Kidney tubule cell (primary cell): ENCODE data around the gene LCE2D.
"Not testable (repeated sequence)": the region's sequence is repeated elsewhere in the genome, so short reads cannot be mapped to it uniquely, and the experiment has no call there.

ENCODE experiments used
- DNase-seq: peaks from one replicate; pipeline ENCODE4 v3.0.0-alpha.2; 2018; ENCODE audit warnings: low spot score

The LCE2D gene, protein sequence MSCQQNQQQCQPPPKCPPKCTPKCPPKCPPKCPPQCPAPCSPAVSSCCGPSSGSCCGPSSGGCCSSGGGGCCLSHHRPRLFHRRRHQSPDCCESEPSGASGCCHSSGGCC

DNA sequence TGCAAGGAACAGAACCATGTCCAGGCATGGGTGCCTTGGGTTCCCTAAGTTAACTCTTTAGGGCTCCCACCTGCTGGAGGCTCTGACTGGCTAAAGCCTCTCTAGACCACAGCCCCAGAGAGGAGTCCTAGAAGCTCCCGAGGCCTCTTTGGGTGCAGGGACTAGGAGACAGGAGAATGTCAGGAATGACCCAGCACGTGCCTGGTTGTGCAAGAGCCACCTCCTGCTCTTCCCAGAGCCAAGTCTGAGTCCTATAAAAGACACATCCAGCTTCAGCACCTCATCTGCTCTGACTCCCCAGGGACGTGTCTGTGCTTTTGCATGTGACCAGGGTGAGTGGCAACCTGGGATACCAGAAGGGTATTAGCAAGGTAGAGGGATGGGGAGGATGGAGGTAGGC, at the start of gene LCE2D:
Gene LCE2D, plus strand, starts transcription at position 283 of the 400 bp plus-strand sequence. CDS start 726 bp downstream, outside the sequence.
- DNase-seq, result no peak

DNA sequence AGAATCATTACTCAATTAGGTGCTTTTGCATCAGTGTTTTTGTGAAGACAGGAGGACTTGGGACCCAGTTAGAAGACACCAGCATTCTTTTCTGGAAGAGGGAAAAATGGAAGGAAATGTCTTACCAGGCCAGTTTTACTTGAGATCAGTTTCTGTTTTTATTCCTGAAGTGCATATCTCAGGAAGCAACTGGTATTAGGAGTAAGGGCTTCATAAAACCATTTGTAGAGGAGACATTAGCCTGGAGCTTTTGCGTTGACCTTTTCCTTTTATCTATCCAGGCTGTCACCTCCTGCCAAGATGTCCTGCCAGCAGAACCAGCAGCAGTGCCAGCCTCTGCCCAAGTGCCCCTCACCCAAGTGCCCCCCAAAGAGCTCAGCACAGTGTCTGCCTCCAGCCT, 49.7 kb upstream of the LCE2D start, which contains the start of gene LCE3B:
Gene LCE3B, plus strand, starts transcription at position 301 of the 400 bp plus-strand sequence. Its CDS starts 0 bp downstream, at position 301.
- DNase-seq, result no peak

DNA sequence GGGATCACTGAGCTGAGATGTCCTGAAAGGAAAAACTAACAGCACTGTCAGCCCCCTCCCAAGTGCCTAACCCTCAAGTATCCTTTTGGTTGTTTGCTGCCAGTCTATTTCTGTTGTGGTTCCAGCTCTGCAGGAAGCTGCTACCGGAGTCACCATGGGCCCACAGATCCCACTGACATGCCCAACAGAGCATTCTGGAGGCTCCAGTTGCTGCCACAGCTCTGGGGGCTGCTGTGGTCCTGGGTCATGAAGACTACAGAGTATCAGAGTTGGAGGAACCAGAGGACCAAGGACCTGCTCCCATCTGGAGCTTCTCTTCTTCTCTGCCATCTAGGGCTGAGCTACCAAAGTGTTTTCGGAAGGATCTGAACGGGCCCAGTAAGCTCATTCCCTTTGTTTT, 41.2 kb upstream of the LCE2D start:
- DNase-seq, result no peak

DNA sequence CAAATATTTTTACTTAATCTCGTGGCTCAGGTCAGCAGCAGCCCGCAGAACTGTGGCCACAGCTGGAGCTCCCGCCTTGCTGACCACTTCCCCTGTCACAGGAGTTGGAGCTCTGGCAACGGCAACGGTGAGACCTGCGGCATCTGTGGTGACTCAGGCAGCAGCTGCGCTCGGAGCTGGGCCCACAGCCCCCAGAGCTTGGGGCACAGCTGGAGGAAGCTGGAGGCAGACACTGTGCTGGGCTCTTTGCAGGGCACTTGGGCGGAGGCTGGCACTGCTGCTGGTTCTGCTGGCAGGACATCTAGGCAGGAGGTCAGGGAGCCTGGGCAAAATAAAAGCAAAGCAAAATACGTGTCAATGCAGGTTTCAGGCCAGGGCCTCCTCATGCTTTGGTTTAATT, 40.4 kb upstream of the LCE2D start, which contains the start of gene LCE3A:
Gene LCE3A, minus strand, starts transcription at position 301 of the 400 bp plus-strand sequence. Its CDS starts 0 bp downstream, at position 301.
- DNase-seq, result no peak

DNA sequence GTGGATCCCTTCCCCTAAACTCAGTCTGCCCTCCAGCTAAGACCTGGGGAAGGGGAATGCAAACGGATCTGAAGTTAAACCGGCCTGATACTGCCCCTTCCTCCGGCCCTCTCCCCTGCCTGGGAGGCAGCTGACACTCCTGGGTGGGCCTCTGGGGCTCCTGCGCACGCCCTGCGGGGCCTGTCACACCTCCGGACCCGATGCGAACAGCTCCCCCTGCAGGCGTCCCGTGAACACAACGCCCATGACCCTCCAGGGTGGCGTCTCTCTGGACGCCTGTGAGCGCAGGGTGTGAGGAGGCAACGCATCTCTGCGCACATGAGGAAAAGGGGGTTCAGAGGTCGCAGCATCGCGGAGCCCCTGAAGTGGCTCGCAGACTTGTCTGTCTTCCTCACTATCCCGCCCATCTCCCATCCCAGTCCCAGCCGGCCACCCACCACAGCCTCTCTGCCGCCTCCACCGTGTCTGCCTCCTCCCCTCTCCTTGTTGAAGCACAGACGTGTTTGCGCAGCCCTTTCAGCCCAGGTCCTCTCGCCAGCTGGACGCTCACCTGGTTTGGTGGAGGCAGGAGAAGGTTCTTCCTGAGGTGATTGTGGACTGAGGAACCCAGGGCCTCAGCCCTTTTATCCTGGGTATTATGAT, 39.9 kb upstream of the LCE2D start:
- no peak for DNase-seq

DNA sequence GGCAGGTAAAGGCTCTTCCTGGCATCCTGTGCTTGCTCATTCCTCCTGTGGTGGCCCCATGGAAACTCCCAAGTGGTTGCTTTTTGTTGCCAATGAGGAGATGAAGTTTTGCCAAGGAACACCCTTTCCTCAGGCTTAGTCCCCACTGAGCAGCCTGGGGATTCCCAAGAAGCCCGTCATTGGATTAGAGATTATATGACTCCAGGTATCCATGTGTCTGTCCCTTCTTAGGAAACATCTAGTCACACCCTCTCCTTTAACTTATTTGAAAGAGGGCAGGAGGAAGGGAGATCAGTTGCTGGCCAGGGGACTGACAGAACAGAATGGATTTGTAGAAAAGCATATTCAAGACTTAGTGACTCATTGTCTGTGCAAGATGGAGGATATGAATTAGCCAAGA, 36.4 kb upstream of the LCE2D start:
- no peak for DNase-seq

DNA sequence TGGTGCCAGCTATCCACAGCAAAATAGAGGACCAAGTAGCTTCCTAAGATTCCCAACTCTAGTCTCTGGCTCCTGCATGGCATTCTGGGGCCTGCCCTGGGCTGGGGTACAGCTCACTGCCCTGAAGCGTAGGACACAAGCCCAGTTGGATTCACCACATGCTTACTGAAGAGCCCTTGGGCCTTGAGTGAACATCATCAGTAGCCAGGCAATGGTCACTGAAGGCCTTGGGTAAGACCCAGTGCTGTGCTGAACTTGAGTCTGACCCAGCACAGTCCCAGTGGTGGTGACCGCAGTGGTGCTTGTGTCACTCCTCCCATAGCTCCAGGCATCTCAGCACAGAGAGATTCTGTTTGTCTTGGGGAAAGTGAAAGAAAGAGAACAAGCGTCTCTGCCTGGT, 32.6 kb upstream of the LCE2D start:
- no peak for DNase-seq

DNA sequence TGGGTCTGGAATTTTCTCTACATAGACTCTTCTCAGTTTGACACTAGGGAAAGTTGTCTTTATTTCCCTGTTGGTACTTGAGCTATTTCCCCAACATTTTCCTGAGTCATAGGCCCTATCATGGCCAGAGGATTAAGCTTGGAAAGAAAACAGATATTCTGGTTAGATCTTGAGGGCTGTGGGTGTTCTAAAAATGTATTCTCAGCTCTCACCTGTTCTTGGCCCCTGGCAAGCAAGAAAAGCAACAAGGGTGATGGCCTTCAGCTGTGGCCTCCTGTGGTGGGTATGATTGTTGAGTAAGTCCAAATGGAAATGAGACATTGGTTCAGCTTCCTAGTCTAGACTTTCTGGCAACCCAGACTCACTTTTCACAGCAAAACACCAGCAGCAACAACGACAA, 22.8 kb upstream of the LCE2D start:
- no peak for DNase-seq

DNA sequence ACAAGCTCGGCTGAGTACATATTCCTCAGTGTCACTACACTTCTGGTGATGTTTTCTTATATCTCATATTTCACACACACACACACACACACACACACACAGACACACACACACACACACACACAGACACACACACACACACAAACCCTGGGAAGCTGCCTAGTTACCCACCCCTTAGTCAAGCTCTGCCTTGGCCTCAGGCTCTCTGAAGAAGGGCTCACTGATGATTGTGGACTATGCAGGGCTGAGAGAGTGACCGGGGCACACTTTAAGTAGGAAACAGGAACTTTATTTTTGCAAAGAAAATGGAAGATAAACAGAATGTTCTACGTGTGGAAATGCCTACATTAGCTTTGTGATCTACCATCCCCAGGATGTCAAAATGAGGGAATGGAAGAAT, 19.2 kb upstream of the LCE2D start:
- DNase-seq, result no peak

DNA sequence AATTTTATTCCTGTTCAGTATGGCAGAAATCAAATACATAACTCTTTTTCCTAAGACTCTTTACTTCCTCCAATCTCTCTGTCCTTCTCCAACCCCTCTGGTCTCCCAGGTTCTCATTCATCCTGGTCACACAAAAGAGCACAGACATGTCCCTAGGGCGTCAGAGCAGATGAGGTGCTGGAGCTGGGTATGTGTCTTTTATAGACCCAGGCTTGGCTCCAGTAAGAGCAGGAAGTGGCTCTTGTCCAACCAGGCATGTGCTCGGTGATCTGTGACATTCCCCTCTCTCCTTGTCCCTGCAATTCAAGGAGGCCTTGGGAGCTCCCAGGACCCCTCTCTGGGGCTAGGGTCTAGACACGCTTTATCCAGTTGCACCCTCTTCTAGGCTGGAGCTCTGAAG, 18.0 kb upstream of the LCE2D start:
- peak; percentile 1 for DNase-seq

DNA sequence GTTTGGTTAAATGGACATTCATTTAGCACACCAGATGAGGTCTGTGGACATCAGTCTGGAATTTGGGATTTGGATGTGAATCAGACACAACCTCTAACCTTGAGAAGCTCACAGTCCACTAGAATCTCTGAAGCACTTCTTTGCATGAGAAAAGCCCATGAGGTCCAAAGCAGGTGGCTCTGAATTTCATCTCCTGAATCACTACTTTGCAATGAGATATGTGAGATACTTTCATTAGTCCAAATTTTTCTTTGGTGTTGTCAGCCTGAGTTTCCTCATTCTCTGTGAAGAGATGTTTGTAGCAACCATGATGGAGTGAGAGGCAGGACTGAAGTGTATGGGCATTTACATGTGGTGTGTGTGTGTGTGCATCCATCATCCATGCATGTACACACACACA, 16.5 kb upstream of the LCE2D start:
- DNase-seq, result peak; percentile 3

DNA sequence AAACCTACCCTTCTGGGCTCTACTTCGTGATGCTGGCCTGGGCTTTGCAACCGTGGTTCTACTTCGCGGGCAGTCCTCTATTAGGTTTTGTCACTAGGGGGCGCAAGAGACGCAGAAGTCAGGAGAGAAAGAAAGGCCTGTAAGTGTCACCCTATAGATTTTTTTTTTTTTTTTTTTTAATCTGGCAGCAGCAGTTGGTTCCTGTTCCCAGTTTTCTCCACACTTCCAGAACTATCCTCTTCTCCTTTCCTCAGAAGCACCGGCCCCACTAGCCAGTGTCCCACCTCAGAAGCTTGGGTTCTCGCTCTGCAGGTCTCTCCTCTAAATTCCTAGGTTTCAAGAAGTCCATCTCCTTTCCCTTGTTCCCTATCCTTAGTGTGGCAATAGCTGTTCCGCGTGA, 9.1 kb upstream of the LCE2D start:
- peak; percentile 54 for DNase-seq

DNA sequence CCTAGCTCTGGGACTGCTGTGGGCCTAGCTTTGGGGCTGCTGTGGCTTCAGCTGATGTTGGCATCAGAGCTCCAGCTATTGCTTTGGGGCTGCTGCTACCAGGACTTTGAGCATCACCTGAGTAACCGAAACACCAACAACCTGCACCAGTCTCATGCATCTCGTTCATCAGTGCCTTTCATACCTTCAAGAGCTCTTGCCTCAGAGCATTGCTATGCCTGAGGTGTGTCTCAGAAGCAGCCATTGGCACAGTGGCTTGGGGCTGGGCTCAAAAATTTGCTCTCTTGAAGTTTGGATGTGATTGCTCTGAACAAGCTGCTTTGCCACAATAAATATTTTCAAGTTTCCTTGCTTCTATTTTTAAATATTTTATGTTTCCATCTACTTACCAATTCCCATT, 6.7 kb upstream of the LCE2D start:
- no peak for DNase-seq

DNA sequence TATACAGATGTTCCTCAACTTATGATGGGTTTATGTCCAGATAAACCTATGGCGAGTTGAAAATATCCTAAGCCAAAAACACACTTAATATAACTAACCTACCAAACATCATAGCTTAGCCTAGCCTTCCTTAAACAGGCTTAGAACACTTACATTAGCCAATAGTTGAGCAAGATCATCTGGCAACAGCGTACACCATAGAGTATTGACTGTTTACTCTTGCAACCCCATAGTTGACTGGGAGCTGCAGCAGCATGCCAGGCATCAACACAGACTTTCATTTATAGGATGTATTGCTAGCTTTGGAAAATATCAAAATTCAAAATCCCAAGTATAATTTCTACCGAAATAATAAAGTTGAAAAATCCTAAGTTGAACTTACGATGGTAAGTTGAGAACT, 5.5 kb upstream of the LCE2D start:
- DNase-seq, result no peak

DNA sequence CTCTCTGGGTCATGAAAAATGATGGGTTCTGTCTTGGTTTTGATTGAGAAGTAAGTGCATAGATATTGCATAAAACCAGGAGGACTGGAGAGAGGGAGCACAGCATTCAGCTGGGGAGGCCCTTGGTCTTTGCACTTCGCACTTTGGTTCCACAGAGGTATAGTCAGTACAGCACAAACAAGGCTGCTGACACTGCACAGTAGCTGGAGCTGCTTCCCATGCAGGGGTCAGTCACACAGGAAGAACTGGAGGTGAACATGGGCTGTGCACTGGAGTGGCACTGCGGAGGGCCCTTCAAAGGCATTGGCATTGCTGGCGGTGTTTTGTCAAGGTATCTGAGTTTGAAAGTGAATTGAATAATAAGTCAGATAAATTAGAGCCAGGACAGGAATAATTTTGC, 4.5 kb upstream of the LCE2D start:
- no peak for DNase-seq

DNA sequence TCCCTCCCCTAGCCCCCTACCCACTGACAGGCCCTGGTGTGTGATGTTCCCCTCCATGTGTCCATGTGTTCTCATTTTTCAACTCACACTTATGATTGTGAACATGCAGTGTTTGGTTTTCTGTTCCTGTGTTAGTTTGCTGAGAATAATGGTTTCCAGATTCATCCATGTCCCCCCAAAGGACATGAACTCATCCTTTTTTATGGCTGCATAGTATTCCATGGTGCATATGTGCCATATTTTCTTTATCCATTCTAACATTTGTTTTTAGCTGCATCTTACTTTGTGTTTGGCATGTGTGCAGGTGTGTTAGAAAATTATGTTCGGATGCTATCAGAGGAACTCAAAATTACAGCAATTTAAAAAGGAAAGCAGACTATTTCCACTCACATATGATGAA, 3.0 kb downstream of the LCE2D start:
- DNase-seq, result not testable (repeated sequence)

DNA sequence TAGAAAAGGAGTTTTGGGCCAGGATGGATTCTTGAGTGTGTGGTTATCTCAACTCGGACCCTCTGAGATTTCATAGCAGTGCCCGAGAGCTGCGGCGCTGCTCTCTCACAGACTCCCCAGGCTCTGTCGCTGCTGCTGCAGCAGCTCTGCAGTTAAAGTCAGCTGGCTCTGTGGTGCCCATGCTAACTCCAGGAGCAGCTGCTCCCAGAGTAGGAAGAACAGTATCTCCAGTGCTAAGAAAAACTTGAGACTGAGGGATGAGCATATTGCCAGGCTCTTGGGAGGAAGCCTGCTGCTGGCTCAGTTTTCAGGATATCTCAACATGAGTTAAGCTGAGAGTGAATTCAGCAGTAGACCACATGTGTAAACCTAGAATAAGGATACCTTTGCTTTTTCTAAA, 4.5 kb downstream of the LCE2D start:
- no peak for DNase-seq

DNA sequence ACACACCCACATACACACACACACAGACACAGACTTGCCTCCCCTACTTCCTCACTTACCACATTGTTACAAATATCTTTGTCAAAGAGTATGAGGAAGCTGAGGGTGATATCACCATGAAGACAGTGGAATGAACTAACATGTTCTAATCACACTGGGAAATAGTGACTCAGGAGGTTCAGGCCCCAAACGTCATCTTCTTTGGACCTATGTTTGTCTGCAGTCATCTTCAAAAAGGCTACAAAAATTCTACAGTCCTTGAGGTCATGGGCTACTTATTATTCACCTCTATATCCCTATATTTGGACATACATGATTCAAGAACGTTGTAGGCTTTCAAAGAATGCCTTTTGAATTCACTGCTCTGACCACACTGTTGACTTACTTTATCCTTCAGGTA, 9.8 kb downstream of the LCE2D start:
- DNase-seq, result no peak

DNA sequence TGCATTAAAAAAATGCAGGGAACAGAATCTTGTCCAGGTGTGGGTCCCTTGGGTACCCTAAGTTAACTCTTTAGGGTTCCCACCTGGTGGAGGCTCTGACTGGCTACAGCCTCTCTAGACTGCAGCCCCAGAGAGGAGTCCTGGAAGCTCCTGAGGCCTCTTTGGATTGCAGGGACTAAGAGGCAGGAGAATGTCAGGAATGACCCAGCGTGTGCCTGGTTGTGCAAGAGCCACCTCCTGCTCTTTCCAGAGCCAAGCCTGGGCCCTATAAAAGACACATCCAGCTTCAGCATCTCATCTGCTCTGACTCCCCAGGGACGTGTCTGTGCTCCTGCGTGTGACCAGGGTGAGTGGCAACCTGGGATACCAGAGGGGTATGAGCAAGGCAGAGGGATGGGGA, 11.8 kb downstream of the LCE2D start, which contains the start of gene LCE2C:
Gene LCE2C, plus strand, starts transcription at position 297 of the 400 bp plus-strand sequence. CDS start 737 bp downstream, outside the sequence.
- not testable (repeated sequence) for DNase-seq

DNA sequence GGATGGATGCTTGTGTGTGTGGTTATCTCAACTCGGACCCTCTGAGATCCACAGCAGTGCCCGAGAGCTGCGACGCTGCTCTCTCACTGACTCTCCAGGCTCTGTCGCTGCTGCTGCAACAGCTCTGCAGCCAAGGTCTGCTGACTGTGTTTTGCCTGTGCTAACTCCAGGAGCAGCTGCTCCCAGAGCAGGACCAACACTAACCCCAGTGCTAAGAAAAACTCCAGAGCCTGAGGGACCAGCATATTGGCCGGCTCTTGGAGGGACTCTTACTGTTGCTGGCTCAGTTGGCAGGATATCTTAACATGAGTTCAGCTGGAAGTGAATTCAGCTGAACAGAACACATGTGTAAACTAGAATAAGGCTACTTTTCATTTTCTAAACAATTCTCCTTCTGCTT, 16.3 kb downstream of the LCE2D start:
- DNase-seq, result no peak

DNA sequence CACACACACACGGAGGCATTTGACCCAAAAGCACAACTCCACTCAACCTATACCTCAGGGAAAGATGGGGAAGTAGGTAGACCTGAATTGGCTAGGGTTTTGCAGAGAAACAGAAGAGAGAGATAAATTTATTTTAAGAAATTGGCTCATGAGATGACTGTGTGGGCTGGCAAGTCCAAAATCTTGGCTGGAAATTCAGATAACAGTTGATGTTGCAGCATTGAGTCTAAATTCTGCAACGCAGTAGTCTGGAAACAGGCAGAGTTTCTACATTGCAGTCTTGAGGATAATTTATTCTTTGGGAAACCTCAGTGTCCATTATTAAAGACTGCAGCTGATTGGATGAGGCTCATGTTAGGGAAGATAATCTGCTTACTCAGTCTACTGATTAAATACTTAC, 18.4 kb downstream of the LCE2D start:
- DNase-seq, result no peak

DNA sequence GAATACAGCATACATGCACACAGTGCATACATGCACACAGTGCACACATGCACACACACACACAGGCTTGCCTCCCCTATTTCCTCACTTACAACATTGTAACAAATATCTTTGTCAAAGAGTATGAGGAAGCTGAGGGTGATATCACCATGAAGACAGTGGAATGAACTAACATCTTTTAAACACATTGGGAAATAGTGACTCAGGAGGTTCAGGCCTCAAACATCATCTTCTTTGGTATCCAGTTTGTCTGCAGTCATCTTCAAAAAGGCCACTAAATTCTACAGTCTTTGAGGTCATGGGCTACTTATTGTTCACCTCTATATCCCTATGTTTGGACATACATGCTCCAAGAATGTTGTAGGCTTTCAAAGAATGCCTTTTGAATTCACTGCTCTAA, 20.7 kb downstream of the LCE2D start:
- no peak for DNase-seq

DNA sequence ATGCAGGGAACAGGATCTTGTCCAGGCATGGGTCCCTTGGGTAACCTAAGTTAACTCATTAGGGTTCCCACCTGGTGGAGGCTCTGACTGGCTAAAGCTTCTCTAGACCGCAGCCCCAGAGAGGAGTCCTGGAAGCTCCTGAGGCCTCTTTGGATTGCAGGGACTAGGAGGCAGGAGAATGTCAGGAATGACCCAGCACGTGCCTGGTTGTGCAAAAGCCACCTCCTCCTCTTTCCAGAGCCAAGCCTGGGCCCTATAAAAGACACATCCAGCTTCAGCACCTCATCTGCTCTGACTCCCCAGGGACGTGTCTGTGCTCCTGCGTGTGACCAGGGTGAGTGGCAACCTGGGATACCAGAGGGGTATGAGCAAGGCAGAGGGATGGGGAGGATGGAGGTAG, 22.6 kb downstream of the LCE2D start, which contains the start of gene LCE2B:
Gene LCE2B, plus strand, starts transcription at position 301 of the 400 bp plus-strand sequence. CDS start 721 bp downstream, outside the sequence.
- not testable (repeated sequence) for DNase-seq
